PFSK-1 (cell line): ENCODE measurements around the gene MYLK3.

Experiments used
- FOXP2 ChIP-seq: optimal IDR thresholded peaks from 2 replicates; pipeline ENCODE3; 2011; ENCODE audit warnings: borderline replicate concordance, control low read depth, inconsistent platforms; ENCODE audit not compliant: insufficient read depth; ENCODE audit errors: extremely low read length, extremely low read depth
- POLR2AphosphoS5 ChIP-seq: IDR thresholded peaks from 2 replicates; pipeline ENCODE4 v1.6.1; 2012; ENCODE audit warnings: low read depth, mild to moderate bottlenecking, control low read depth, low read length, moderate library complexity
- REST ChIP-seq, 2 experiments: IDR thresholded peaks; 2 replicates each; pipeline versions ENCODE4 v1.6.1 to v1.8.0; 2011 to 2012; ENCODE audit warnings: low read depth in 2 of 2, low read length in 2 of 2, control low read depth in 1 of 2, inconsistent platforms in 1 of 2, mild to moderate bottlenecking in 1 of 2, moderate library complexity in 1 of 2; ENCODE audit not compliant: insufficient read depth in 1 of 2
- SIN3A ChIP-seq: IDR thresholded peaks from 2 replicates; pipeline ENCODE4 v1.6.1; 2012; ENCODE audit warnings: mild to moderate bottlenecking, low read length, moderate library complexity, borderline replicate concordance; ENCODE audit not compliant: insufficient read depth
- TAF1 ChIP-seq: IDR thresholded peaks from 2 replicates; pipeline ENCODE4 v1.6.1; 2012; ENCODE audit warnings: low read length, control low read depth, borderline replicate concordance; ENCODE audit not compliant: insufficient read depth

MYLK3 gene

DNA sequence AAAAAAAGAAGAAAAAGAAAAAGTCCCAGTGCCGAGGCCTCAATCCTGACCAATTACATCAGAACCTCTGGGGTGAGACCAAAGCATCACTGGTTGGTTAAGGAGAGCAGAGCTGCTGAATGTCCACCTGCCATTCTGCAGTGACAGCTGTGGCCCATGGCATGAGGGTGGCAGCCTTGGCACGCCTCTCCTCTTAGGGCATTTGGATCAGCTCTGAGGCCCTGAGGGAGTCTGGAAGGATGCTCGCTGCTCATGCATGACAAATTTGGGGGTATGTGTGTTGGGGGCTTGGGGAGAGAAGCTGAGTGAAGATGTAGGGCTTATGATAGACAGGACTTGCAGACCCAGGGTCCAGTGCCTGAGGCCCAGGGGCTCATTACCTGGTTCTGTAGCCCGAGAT is 26.3 kb downstream of the MYLK3 start:
- TF ChIP-seq FOXP2: no peak
- no peak for TF ChIP-seq TAF1
- no peak for TF ChIP-seq REST (IDR thresholded peaks at IDR 0.05; ENCODE audit: insufficient read depth in 1 of 2, low read depth in 2 of 2, low read length in 2 of 2)
- TF ChIP-seq POLR2AphosphoS5: no peak
- TF ChIP-seq SIN3A: no peak

DNA sequence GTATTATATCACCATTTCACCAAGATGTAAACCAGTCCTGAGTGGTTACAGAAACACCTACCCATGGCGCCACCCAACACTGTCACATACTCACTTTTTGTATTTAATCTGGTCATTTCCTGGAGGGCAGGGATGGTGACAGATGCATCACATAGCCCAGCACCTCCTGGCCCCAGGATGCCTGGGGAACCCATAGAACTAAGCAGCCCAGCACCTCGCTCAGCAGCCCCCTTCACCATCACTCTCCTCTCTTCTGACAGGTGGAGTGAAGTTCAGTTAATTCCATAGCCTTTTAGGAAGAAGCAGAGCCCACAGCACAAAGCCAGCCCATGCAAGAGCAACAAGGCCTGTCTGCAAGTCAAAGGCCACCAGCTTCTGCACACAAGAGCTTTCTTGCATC is 27.5 kb downstream of the MYLK3 start:
- TF ChIP-seq REST (IDR thresholded peaks at IDR 0.05; ENCODE audit: insufficient read depth in 1 of 2, low read depth in 2 of 2, low read length in 2 of 2) (no peak), SIN3A (no peak), POLR2AphosphoS5 (no peak)

- TF ChIP-seq FOXP2 (no peak), TAF1 (no peak), SIN3A (no peak), REST (IDR thresholded peaks at IDR 0.05; ENCODE audit: insufficient read depth in 1 of 2, low read depth in 2 of 2, low read length in 2 of 2) (no peak), POLR2AphosphoS5 (no peak)
Measured at GRCh38 chr16:46719528-46719927, 28.6 kb downstream of the MYLK3 start.

GRCh38 chr16:46718214-46718613 is 29.9 kb downstream of the MYLK3 start:
- TF ChIP-seq REST (IDR thresholded peaks at IDR 0.05; ENCODE audit: insufficient read depth in 1 of 2, low read depth in 2 of 2, low read length in 2 of 2): no peak
- TF ChIP-seq SIN3A: no peak
- no peak for TF ChIP-seq TAF1
- no peak for TF ChIP-seq POLR2AphosphoS5
- no peak for TF ChIP-seq FOXP2

DNA sequence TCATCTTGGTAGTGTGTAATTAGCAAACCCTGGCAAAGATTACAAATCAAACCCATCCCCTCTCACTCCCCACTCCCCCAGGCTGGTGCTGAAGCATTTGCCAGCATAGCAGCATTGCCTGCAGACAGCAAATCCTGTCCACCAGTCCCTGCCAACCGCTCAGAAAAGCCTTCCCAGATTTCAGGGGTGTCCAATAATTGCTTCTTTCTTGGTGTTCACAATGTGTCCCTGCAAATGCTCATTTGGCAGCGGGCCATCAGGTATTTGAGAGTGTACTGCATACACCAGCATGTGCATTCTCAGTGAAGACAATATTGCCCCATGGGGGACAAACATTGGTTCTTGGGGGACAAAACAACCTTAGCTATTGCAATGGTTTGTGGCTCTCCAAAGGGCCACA is 30.5 kb downstream of the MYLK3 start:
- no peak for TF ChIP-seq FOXP2
- no peak for TF ChIP-seq REST (IDR thresholded peaks at IDR 0.05; ENCODE audit: insufficient read depth in 1 of 2, low read depth in 2 of 2, low read length in 2 of 2)
- no peak for TF ChIP-seq TAF1
- no peak for TF ChIP-seq POLR2AphosphoS5
